GM12872 (cell line): Measurements from ENCODE around the gene SH3BP4.

Source experiments
- CTCF ChIP-seq: IDR thresholded peaks from 3 replicates; pipeline ENCODE4 v1.5.1; 2011; ENCODE audit warnings: low read depth, mild to moderate bottlenecking, low read length, moderate library complexity; ENCODE audit not compliant: insufficient read depth

The SH3BP4 gene

GRCh38 chr2:234951664-234952269, at the start of gene SH3BP4:
SH3BP4 (plus strand) TSS chr2:234952017; CDS start chr2:235035003, 82,986 bp downstream.
- no peak for TF ChIP-seq CTCF

- no peak for TF ChIP-seq CTCF
Observed at GRCh38 chr2:234904785-234905184, 47.0 kb upstream of the SH3BP4 start.

- no peak for TF ChIP-seq CTCF
Observed at GRCh38 chr2:234905547-234906265, 46.1 kb upstream of the SH3BP4 start.

- TF ChIP-seq CTCF = no peak
Observed at GRCh38 chr2:234910186-234910679, 41.6 kb upstream of the SH3BP4 start.

GRCh38 chr2:234911271-234911670, 40.5 kb upstream of the SH3BP4 start:
- no peak for TF ChIP-seq CTCF

GRCh38 chr2:234912437-234912836, 39.4 kb upstream of the SH3BP4 start:
- no peak for TF ChIP-seq CTCF

- TF ChIP-seq CTCF = no peak
Observed at GRCh38 chr2:234913208-234913626, 38.6 kb upstream of the SH3BP4 start.
